Thyroid gland (tissue), 4 donors: ENCODE data around the gene KCNQ1OT1.

Source experiments
- CTCF ChIP-seq, 6 experiments: fragments of 200-600 bp in 3 of 6; fragments of 450-650 bp in 3 of 6; sonication (generic) in 3 of 6; IDR thresholded peaks; one replicate each; pipeline ENCODE4 v1.5.1; 2016 to 2019; ENCODE audit warnings: antibody characterized with exemption in 6 of 6, mild to moderate bottlenecking in 2 of 6, inconsistent platforms in 1 of 6, moderate library complexity in 1 of 6
- POLR2A ChIP-seq, 2 donors: fragments of 450-650 bp; IDR thresholded peaks; one replicate each; pipeline ENCODE4 v1.6.1; 2017; ENCODE audit warnings: antibody characterized with exemption in 2 of 2, mild to moderate bottlenecking in 2 of 2, moderate library complexity in 1 of 2

GRCh38 chr11:2574553-2575535 lies 125.0 kb downstream of the KCNQ1OT1 start:
- TF ChIP-seq CTCF (IDR thresholded peaks at IDR 0.05) (no peak), POLR2A (IDR thresholded peaks at IDR 0.05) (no peak)
